HG03095 (cell line): Measurements from ENCODE around the gene SCP2.

ENCODE experiments used
- ATAC-seq: cut with Tn5 transposase; IDR thresholded peaks from one replicate; pipeline ENCODE4 v1.9.1; 2021; ENCODE audit warnings: moderate library complexity; ENCODE audit not compliant: unreplicated experiment

Gene SCP2

DNA sequence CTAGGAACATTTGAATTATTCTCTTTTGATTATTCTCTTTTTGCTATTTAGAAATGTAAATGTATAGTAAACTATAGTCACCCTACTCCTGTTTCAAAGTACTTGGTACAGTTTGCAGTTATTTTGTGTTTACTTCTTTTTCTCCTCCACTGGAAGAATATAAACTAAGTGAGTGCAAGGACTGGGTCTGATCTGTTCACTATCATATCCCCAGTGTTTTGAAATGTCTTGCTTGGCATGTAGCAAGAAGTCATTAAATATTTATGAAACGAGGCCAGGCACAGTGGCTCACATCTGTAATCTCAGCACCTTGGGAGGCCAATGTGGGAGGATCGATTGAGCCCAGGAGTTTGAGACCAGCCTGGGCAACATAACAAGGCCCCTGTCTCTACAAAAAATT is 99.2 kb downstream of the SCP2 start:
- ATAC-seq, result no peak

DNA sequence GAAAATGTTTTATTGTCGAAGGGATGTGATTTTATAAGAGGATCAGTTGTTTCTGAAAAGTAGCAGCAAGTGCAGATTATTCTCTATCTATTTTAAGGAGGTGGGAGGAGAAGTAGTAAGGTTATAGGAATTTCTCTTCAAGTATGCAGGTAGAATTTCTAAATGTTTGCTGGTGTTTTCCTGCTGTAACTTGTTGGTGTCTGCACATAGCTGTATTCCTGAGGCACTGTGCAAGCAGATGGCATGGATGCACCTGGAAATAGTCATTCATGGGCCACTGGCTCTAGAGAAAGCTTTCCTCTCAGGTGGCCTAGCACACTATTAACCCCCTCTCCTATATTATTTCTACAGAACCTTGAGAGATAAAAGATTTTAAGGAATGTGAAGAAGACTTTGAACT is 104.7 kb downstream of the SCP2 start:
- ATAC-seq, result no peak

DNA sequence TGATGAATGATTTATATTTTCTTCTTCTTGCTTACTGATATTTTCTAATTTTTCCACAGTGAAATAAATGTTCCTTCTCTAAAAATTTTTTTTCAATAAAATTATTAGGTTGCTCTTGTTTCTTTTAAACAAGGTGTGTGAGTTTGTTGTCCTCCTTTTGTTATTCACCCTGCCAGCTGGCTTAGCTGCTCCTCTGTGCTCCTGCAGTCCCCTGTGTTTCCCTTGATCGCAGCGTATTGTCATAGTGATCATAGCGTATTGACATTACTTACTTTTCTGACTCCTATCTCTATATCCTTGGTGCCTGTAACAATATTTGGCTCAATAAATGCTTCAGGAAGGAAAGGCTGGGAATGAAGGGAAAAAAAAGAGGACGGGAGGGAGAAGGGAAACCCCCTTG is 110.1 kb downstream of the SCP2 start:
- no peak for ATAC-seq

DNA sequence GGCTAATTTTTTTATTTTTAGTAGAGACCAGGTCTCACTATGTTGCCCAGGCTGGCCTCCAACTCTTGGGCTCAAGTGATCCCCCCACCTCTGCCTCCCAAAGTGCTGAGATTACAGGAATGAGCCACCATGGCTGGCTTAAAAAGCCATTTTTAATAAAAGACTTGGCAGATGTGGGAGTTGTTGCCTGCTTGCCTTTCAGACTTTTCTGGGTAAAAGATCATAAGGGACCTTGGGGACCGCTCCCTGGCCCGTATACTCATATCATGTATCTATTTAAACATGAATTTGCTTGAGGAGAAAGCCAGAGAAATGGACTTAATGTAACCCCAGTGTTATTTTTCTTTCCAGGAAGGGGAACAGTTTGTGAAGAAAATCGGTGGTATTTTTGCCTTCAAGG is 111.5 kb downstream of the SCP2 start:
- ATAC-seq, result no peak

DNA sequence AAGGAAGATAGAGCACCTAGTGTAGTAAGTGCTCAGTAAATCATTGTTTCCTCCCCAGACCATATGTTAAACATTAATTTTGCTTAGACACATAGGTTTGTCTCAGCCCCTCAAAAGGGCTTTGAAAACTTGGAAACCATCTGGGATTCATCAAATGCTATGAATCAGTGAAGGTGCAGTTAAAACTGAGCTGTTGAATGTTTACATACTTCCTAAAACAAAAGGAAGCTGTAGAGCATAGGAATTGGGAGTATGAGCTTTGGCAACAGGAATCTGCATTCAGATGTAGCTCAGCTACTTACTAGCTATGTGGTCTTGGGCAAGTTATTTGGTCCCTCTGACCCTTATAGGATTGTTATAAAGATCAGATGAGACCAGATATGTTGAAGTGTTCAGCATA is 116.2 kb downstream of the SCP2 start:
- no peak for ATAC-seq

DNA sequence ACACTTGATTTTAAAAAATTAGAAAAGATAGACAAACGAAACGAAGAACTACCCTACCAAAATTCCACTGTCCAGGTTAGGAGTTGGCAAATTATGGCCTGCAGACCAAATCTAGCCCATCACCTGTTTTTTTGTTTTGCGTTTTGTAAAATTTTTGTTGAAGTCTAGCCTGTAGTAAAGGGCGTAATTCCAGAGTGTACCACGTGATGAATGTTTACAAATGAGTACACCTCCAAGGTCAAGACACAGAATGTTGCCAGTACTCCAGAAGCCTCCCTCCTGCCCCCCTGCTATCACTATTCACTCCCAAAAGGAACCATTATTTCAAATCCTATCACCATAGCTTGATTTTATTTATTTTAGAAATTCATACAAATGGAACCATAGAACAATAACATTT is 117.8 kb downstream of the SCP2 start:
- ATAC-seq, result no peak

DNA sequence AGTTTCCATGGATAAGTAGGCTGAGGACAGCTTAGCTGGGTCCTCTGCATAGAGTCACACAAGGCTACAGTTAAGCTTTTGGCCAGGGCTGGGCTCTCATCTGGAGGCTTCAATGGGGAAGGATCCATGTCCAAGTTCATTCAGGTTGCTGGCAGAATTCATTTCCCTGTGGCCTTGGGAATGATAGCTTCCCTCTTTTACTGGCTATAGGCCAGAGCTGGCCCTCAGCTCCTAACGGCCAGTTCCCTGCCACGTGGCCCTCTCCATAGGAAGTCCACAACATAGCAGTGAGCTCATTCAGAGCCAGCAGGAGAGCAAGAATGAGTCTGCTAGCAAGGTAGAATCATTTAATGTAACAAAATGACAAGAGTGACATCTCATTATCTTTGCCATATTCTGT is 119.9 kb downstream of the SCP2 start:
- no peak for ATAC-seq

DNA sequence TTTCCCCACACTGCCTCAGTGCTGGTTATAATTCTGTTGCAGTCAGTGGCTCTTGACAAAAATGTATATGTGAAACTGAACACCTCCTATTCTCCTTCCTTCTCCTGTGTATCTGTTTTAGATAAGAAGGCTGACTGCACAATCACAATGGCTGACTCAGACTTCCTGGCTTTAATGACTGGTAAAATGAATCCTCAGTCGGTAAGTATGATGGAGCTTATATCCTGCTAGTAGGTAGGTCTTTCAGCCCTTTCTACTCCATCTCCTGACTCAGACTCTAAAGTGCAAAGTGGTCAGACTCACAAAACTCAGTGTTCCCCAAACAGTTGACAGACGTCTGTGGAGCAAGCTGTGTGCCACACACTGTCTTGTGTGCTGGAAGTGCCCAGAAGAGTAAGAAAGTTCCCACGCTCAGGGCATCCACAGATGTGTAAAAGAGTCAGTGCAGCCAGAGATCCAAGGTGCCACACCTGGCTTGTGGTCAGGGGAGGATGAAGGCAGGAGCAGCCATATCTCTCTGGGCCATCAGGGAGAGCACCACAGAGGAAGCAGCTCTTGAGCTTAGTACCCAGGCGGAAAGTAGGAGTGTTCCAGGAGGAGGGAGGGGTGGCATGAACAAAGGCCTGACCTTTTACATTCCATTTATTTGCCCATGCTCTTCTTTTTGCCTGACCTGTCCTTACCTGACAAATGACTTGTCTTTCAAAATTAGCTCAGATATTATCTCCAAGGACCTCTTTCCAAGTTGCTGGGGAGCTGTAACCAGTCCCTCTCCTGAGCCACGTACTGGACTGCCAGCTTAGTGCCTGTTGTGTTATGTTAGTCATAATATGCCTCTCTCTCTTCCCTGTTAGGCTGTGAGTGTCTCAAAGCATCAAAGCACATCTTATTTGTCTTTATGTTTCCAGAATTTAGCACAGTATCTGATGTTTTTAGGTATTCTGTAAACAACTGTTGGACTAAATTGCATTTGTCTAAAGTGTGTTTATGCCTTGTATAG is 121.0 kb downstream of the SCP2 start:
- no peak for ATAC-seq

DNA sequence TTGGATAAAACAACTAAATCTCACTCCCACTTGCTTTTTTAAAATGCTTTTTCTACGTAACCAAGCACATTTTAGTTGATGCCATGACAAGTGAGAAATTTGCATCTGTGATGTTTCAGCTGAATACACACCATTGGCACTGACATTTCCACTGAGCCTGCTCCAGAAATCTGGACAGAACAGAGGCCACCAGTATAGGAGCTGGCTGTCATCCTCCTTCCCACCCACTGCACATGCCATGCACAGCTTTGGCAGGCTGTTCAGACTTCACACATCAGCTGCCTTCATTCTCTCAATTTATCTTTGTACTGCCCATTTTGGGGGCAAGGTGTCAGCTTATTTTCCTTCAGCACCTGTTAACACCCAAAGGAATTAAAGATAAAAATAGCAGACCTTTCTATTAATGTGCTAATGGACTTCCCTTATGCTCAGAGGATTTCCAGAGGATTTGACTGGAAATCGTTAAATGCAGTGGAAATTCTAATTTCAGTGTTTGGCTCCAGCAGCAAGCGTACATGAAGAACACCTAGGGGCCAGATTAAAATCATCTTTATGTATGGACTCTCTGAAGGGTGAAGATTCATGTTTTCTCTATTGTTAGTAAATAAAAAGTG is 122.0 kb downstream of the SCP2 start:
- ATAC-seq, result no peak

DNA sequence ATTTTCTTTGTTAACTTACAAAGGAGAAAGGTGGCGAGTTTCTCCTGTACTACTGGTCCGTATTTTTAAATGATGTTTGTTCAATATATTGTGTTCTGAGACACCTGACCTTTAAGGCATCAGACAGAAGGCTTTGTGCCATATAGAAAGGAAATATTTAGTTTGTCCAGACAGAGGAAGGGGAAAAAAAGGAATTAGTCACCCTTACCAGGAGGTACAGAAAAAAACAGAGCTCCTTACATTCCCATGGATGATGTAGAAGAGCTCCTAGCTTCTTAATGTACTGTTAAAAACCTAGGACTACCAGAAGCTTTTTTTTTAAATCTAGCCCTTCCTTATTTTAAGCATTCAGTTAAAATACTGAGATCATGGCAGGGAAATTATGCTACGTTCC is 122.5 kb downstream of the SCP2 start:
- ATAC-seq, result no peak

DNA sequence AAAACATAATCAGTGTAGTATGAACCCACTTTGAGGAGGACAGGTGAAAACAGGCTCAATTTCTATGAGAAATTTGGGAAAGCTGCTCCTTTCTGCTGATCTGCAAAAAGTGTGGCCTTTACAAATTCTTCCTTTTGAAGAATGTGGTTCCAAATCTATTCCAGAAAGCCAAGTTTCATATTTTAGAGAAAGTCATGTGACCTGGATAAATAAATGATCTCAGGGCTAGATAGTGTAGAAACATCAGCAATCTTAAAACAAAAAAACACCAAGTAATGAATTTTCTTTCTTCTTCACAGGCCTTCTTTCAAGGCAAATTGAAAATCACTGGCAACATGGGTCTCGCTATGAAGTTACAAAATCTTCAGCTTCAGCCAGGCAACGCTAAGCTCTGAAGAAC is 123.2 kb downstream of the SCP2 start:
- ATAC-seq, result no peak

DNA sequence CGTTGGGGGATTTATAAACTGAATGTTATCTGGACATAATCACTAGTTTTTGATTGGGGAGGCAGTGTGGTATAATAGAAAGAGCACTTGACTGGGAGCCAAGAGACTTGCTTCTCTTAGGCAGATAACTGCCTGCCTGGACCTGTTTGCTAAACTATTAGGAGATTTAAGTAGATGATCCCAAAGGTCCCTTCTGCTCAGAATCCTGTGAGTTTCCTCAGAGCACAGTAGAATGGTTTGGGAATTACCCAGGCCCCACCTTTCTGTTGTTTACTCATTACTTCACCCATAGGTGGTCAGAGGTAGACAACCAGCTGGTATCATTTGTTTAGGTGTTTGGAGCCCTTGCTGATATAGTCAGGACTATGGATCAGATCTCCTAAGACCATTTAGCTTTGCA is 124.6 kb downstream of the SCP2 start:
- ATAC-seq, result no peak

DNA sequence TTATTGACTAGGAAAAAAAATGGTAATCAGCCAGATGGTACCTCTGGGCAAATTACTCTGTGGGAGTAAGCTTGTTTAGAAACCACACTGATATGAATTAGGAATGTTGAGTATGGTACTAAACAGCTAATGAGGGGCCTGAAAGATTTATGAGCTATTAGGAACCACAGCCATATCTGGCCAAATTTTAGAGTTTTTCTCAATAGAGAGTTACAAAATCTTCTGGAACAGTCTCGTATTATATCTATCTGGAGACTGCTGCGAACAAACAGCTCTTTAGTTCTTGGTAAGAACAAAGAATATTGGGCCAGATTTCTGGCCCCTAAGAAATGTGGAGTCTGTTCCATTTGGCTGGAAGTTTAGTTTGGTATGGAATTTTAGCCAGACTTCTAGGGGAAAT is 130.1 kb downstream of the SCP2 start:
- ATAC-seq, result no peak

DNA sequence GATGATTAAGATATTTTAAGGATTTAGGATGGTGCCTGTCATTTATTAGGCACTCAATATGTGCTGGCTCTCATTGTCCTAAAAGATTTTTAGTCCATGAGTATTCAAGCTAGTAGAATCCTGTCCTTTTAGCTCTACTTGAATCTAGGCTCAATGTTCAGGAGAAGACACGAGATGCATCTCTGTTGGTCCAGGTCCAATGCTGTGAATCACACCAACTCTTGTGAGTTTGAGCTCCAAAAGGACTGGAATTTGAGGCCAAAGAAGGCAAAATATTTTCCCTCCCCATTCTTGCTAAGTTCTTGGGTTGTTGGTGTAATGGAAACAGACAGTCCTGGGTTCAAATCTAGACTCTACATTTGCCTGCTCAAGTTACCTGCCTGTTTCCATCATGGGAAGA is 133.5 kb downstream of the SCP2 start:
- ATAC-seq, result no peak

DNA sequence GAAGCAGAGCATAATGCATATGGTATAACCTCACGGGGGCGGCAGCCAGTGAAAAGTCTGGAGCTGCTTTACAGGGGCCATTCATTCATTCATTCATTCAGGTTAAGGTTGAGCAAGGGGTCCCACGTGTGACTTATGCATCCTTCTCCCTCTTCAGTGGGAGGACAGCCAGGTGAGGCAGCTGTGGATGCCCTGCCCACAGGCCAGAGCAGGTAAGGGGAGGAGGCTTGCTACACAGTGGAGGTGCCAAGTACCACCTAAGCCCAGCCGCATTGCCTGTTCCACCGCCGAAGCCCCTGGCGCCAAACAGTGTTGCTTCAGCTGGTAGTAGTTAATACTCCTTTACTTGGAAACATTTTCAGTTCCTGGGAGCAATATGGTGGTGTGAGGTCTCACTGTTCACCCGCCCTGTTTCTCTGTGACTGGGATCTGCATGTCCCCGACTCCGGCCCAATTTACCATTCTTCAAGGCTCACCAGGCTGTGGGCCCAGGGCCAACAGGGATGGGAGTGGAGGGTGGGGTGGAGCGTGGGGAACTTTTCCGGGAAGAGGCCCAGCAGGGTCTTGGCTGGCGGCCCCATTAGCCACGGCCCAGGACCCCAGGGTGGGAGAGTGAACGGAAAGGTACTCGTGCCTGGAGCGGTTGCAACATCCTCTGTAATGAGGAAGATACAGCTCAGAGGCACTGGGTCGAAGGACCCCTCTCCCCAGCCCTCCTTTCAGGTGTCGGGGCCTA is 134.2 kb downstream of the SCP2 start:
- ATAC-seq, result no peak

DNA sequence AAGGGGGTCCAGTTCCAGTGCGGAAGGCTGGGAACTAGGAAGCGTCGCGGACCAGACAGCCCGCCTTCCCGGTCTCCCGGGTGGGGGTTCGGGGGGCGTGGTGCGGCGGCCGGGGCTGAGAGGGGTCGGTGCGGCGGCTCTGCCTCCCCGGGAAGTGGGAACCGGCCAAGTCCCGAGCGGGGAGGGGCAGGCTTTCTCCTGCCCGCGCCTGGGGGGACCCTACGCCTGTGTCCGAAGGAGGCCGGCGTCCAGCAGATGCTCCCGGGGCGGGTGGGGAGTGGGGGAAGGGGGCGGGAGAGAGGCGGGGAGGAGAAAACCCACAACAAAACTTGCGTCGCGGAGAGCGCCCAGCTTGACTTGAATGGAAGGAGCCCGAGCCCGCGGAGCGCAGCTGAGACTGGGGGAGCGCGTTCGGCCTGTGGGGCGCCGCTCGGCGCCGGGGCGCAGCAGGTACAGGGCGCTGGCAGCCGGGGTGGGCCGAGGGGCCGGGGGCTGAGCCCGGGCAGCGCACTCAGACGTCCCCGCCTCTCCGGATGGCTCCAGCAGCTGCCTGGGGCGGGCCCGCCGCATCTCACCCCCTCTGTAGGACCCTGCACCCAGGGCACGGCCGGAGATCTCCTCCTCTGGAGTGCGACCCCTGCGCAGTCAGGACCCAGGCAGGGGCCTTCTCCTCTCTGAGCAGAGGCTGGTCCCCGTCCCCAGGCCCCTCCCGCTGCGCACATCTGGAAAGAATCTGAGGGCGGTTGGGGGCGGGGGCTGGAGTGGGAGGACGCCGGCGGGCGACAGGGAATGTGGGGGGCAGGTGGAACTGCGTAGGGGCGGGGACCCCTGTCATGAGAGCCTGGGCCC is 135.0 kb downstream of the SCP2 start, which contains the start of gene PODN:
PODN (plus strand) TSS at position 355 of the 849 bp plus-strand sequence. CDS start 7,643 bp downstream, outside the sequence.
- no peak for ATAC-seq

DNA sequence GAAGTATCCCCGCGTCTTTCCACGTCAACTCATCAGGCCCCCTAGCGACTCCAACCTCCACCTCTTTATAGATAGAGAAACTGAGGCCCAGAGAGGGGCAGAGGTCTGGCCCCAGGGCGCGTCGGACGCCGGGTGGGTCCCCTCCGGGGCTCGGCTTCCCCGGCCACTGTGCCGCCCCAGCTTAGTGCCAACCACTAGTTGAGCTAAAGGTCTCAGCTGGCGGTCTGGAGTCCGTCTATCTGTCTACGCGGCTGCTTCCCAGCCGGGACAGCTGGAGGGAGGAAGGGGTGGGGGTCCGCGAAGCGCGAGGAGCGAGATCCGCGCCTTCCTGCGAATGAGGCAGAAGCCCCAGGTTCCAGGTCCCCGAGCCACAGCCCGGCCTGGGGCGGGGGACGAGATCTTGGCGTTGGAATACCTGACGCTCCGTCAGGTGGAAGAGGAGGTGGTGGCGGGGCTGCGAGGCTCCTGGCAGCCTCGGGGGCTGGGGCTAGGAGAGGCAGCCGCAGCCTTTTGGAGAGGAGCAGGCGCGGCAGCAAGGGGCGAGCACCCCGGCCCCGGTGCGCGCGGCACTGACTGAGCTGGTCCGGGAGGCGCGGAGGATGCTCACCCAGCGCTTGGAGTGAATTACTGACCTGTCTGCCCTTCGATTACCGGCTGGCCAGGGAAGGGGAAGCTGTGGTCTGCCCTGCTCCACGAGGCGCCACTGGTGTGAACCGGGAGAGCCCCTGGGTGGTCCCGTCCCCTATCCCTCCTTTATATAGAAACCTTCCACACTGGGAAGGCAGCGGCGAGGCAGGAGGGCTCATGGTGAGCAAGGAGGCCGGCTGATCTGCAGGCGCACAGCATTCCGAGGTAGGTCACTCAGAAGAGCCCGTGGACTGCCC is 135.9 kb downstream of the SCP2 start:
- ATAC-seq, result no peak

DNA sequence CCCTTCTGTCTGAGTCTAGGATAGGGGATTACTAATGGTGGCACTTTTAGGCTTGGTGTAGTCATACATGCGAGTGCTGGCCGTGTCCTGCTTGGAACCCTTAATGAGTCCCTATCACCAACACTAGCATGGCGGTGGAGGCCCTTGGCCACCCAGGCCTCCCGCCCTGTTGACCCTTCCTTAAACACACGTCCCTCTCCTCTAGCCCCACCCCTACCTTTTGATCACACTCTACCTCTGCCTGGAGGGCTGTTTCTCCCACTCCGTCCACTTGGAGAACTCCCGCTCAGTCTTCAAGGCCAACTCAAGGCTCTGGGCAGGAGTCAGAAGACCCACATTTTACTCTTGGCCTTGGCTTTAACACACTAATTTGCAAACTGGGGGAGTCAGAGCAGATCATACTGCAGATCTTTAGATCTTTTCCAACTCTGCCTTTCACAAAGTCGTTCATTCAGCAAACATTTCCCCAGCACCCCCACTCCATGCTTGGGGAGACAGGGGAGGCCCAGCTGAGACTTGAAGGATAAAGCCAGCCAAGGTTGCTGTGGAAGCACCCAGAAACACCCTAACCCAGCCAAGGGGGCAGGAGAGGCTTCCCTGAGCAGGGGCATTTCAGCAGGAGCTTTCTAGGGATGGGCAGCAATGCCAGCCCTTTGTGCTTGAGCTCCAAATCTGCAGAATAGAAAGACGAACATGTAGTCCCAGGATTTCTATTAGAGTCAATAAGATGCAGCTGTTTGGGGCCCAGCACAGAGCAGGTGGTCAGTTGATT is 136.9 kb downstream of the SCP2 start:
- ATAC-seq, result no peak

DNA sequence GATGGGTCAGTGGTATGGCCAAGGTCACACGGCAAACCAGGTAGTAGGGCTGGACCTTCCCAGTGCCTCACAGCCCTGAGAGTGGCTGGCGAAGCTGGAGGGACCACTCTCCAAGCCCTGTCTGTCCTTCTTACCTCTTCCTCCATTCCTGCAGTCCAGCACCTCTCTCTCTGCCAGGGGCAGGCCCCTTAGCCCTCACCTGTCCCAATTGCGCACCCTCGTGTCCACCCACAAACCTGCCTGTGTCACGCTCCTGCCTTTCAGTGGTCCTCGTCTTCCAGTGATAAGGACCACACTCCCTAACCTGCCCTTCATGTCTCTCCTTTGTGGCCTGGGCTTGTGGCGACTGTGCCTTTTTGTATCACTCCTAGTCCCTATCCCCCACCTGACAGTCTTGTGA is 138.3 kb downstream of the SCP2 start:
- ATAC-seq, result no peak
